ENCODE data around the gene LNP1. TPM values are rescaled to one million over a fixed set of nuclear protein-coding genes. Genes with fewer than 3 reads are reported as not detected.

Gene LNP1
- total and polyA plus RNA-seq, 2 experiments from 2014 or later = 1.2 to 2.9 TPM

- H3K27me3 ChIP-seq (replicated peaks; ENCODE audit: insufficient read depth) = no peaks in the 10 kb centered on the region
- peaks cover 46% of the 10 kb centered on the region for H3K4me1 ChIP-seq (ENCODE audit: insufficient read depth)
- in situ Hi-C loops (cut with MboI) = no loop called here
- no peak overlapping the region for H3K4me3 ChIP-seq
- no peaks in the 10 kb centered on the region for H3K36me3 ChIP-seq (ENCODE audit: low read depth)
- peak; percentile 60 for DNase-seq
- peak overlapping the region; percentile 36 for H3K4me2 ChIP-seq (ENCODE audit: unreplicated experiment)
- no peak overlapping the region for H3K9ac ChIP-seq
- H3F3A ChIP-seq (ENCODE audit: insufficient read depth) = peaks cover 31% of the 10 kb centered on the region
- peaks cover 81% of the 10 kb centered on the region for H3K79me2 ChIP-seq (ENCODE audit: insufficient read depth)
- H3K27ac ChIP-seq = peak overlapping the region; percentile 32
- no peaks in the 10 kb centered on the region for H3K9me3 ChIP-seq (ENCODE audit: low read depth)
- H3K9me2 ChIP-seq (ENCODE audit: insufficient read depth) = no peaks in the 10 kb centered on the region
- TF ChIP-seq EZH2 (IDR thresholded peaks at IDR 0.05; ENCODE audit: insufficient read depth, poor library complexity, severe bottlenecking) (no peak), EZH2phosphoT487 (IDR thresholded peaks at IDR 0.05; ENCODE audit: insufficient read depth, low read depth) (no peak)
- no peaks in the 10 kb centered on the region for H4K20me1 ChIP-seq (ENCODE audit: insufficient read depth)
- H2AFZ ChIP-seq = no peak overlapping the region
These were observed 95.4 kb downstream of the LNP1 start for GRCh38 chr3:100496711-100497261.

GRCh38 chr3:100499651-100500050, 98.3 kb downstream of the LNP1 start:
- TF ChIP-seq EZH2phosphoT487 (IDR thresholded peaks at IDR 0.05; ENCODE audit: insufficient read depth, low read depth) (no peak), EZH2 (IDR thresholded peaks at IDR 0.05; ENCODE audit: insufficient read depth, poor library complexity, severe bottlenecking) (no peak)
- H3K27ac ChIP-seq = no peak overlapping the region

GRCh38 chr3:100500320-100500880, 99.1 kb downstream of the LNP1 start:
- in situ Hi-C loops (cut with MboI) = no loop called here
- H3K27ac ChIP-seq = no peak overlapping the region
- no peaks in the 10 kb centered on the region for H3K9me3 ChIP-seq (ENCODE audit: low read depth)
- H3F3A ChIP-seq (ENCODE audit: insufficient read depth) = peaks cover 24% of the 10 kb centered on the region
- no peaks in the 10 kb centered on the region for H4K20me1 ChIP-seq (ENCODE audit: insufficient read depth)
- no peaks in the 10 kb centered on the region for H3K36me3 ChIP-seq (ENCODE audit: low read depth)
- H3K9ac ChIP-seq = no peak overlapping the region
- H3K4me3 ChIP-seq = no peak overlapping the region
- no peak overlapping the region for H2AFZ ChIP-seq
- H3K4me2 ChIP-seq (ENCODE audit: unreplicated experiment) = no peak overlapping the region
- peaks cover 93% of the 10 kb centered on the region for H3K79me2 ChIP-seq (ENCODE audit: insufficient read depth)
- WGBS, 2 experiments (ENCODE audit: low coverage in 1 of 2, low lambda C conversion rate in 2 of 2, missing lambda C conversion rate in 2 of 2) = 75 to 81% methylated on average over 8 of the region's 8 CpGs
- TF ChIP-seq EZH2 (IDR thresholded peaks at IDR 0.05; ENCODE audit: insufficient read depth, poor library complexity, severe bottlenecking) (no peak), EZH2phosphoT487 (IDR thresholded peaks at IDR 0.05; ENCODE audit: insufficient read depth, low read depth) (no peak)
- no peaks in the 10 kb centered on the region for H3K9me2 ChIP-seq (ENCODE audit: insufficient read depth)
- no peak for DNase-seq
- no peaks in the 10 kb centered on the region for H3K27me3 ChIP-seq (replicated peaks; ENCODE audit: insufficient read depth)
- H3K4me1 ChIP-seq (ENCODE audit: insufficient read depth) = peaks cover 37% of the 10 kb centered on the region

More at GRCh38 chr3:100499651-100500050, 98.3 kb downstream of the LNP1 start:
- Histone ChIP-seq H3F3A (ENCODE audit: insufficient read depth) (peaks cover 24% of the 10 kb centered on the region), H3K79me2 (ENCODE audit: insufficient read depth) (peaks cover 93% of the 10 kb centered on the region), H3K36me3 (ENCODE audit: low read depth) (no peaks in the 10 kb centered on the region), H2AFZ (no peak overlapping the region), H3K4me1 (ENCODE audit: insufficient read depth) (peaks cover 38% of the 10 kb centered on the region), H4K20me1 (ENCODE audit: insufficient read depth) (no peaks in the 10 kb centered on the region), H3K9ac (no peak overlapping the region), H3K9me2 (ENCODE audit: insufficient read depth) (no peaks in the 10 kb centered on the region), H3K4me2 (ENCODE audit: unreplicated experiment) (no peak overlapping the region), H3K4me3 (no peak overlapping the region), H3K27me3 (replicated peaks; ENCODE audit: insufficient read depth) (no peaks in the 10 kb centered on the region), H3K9me3 (ENCODE audit: low read depth) (no peaks in the 10 kb centered on the region)
- in situ Hi-C loops (cut with MboI) = no loop called here
- DNase-seq = no peak
- 98 to 100% methylated on average over 4 of the region's 4 CpGs for WGBS, 2 experiments (ENCODE audit: low coverage in 1 of 2, low lambda C conversion rate in 2 of 2, missing lambda C conversion rate in 2 of 2)

GRCh38 chr3:100503448-100503847, 102.1 kb downstream of the LNP1 start:
- Histone ChIP-seq H3F3A (ENCODE audit: insufficient read depth) (no peaks in the 10 kb centered on the region), H4K20me1 (ENCODE audit: insufficient read depth) (no peaks in the 10 kb centered on the region), H3K79me2 (ENCODE audit: insufficient read depth) (peaks cover 99% of the 10 kb centered on the region), H3K9ac (no peak overlapping the region), H3K4me2 (ENCODE audit: unreplicated experiment) (no peak overlapping the region), H3K9me2 (ENCODE audit: insufficient read depth) (no peaks in the 10 kb centered on the region), H3K27me3 (replicated peaks; ENCODE audit: insufficient read depth) (no peaks in the 10 kb centered on the region), H3K9me3 (ENCODE audit: low read depth) (no peaks in the 10 kb centered on the region), H3K36me3 (ENCODE audit: low read depth) (0 out of 2 replicates have a peak, but pooled peaks cover 3% of the 10 kb centered on the region), H2AFZ (no peak overlapping the region), H3K27ac (no peak overlapping the region), H3K4me3 (no peak overlapping the region), H3K4me1 (ENCODE audit: insufficient read depth) (peaks cover 30% of the 10 kb centered on the region)
- peak; percentile 15 for DNase-seq
- WGBS, 2 experiments (ENCODE audit: low coverage in 1 of 2, low lambda C conversion rate in 2 of 2, missing lambda C conversion rate in 2 of 2) = 94 to 100% methylated on average over 1 of the region's 1 CpG
- in situ Hi-C loops (cut with MboI) = no loop called here
- TF ChIP-seq EZH2 (IDR thresholded peaks at IDR 0.05; ENCODE audit: insufficient read depth, poor library complexity, severe bottlenecking) = no peak
- TF ChIP-seq EZH2phosphoT487 (IDR thresholded peaks at IDR 0.05; ENCODE audit: insufficient read depth, low read depth) = no peak

Other genes with a start within 250 kb of the LNP1 start
- gene TBC1D23, start 140.5 kb upstream of the LNP1 start, total RNA-seq (2014; rRNA removed; shearing (Covaris generic)) = 82.5 and 103 TPM in 2 replicates
- gene TBC1D23, start 140.5 kb upstream of the LNP1 start, polyA plus RNA-seq (2016; fragmentation: Nextera tagmentation; extraction: Ambion mirVana) = 53.0 and 54.1 TPM in 2 replicates
- gene NIT2, start 66.8 kb upstream of the LNP1 start, total RNA-seq (2014; rRNA removed; shearing (Covaris generic)) = 35.6 and 36.0 TPM in 2 replicates
- 76.2 and 84.0 TPM in 2 replicates for gene NIT2, start 66.8 kb upstream of the LNP1 start, polyA plus RNA-seq (2016; fragmentation: Nextera tagmentation; extraction: Ambion mirVana)
- gene TOMM70, start 450 bp upstream of the LNP1 start, total RNA-seq (2014; rRNA removed; shearing (Covaris generic)) = 42.2 and 50.7 TPM in 2 replicates
- 18.8 and 21.5 TPM in 2 replicates for gene TOMM70, start 450 bp upstream of the LNP1 start, polyA plus RNA-seq (2016; fragmentation: Nextera tagmentation; extraction: Ambion mirVana)
- gene TMEM45A, start 91.1 kb downstream of the LNP1 start, total RNA-seq (2014; rRNA removed; shearing (Covaris generic)) = 84.9 and 87.7 TPM in 2 replicates
- gene TMEM45A, start 91.1 kb downstream of the LNP1 start, polyA plus RNA-seq (2016; fragmentation: Nextera tagmentation; extraction: Ambion mirVana) = 133 and 134 TPM in 2 replicates
- not detected in 2 replicates for gene ADGRG7, start 208.1 kb downstream of the LNP1 start, total RNA-seq (2014; rRNA removed; shearing (Covaris generic))
- gene ADGRG7, start 208.1 kb downstream of the LNP1 start, polyA plus RNA-seq (2016; fragmentation: Nextera tagmentation; extraction: Ambion mirVana) = not detected in 2 replicates

Measured in GM23248 (cell line).